Activated naive CD8-positive, alpha-beta T cell (primary cell): ENCODE results near the gene AQP1.

Source experiments
- H3K27ac Mint-ChIP-seq: one replicate; pipeline ENCODE4 v1.8.0; 2021; ENCODE audit warnings: mixed read lengths
- H3K27me3 Mint-ChIP-seq: one replicate; pipeline ENCODE4 v1.8.0; 2021; ENCODE audit warnings: mixed read lengths
- H3K36me3 Mint-ChIP-seq: one replicate; pipeline ENCODE4 v1.8.0; 2021; ENCODE audit warnings: mixed read lengths
- H3K4me1 Mint-ChIP-seq: one replicate; pipeline ENCODE4 v1.8.0; 2021; ENCODE audit warnings: low read depth, mixed read lengths
- H3K4me3 Mint-ChIP-seq: one replicate; pipeline ENCODE4 v1.8.0; 2021; ENCODE audit warnings: mild to moderate bottlenecking, mixed read lengths
- H3K9me3 Mint-ChIP-seq: one replicate; pipeline ENCODE4 v1.8.0; 2021; ENCODE audit warnings: low read depth, mixed read lengths

AQP1 gene

GRCh38 chr7:30973791-30974604 lies 62.3 kb downstream of the AQP1 start:
- Mint-ChIP-seq H3K27ac (no peak overlapping the region), H3K27me3 (peaks cover 13% of the 10 kb centered on the region), H3K4me1 (peaks cover 1% of the 10 kb centered on the region), H3K9me3 (no peaks in the 10 kb centered on the region), H3K4me3 (no peak overlapping the region), H3K36me3 (no peaks in the 10 kb centered on the region)

- Mint-ChIP-seq H3K27me3 (peaks cover 13% of the 10 kb centered on the region), H3K9me3 (no peaks in the 10 kb centered on the region), H3K27ac (no peak overlapping the region), H3K36me3 (no peaks in the 10 kb centered on the region), H3K4me3 (no peak overlapping the region), H3K4me1 (peaks cover 1% of the 10 kb centered on the region)
These were observed 63.1 kb downstream of the AQP1 start for GRCh38 chr7:30974605-30975255.
